Measurements from ENCODE around the gene ME2. TPM values are rescaled to one million over a fixed set of nuclear protein-coding genes. Genes with fewer than 3 reads are reported as not detected.

ME2 gene
- total and polyA plus RNA-seq, 2 of the 8 experiments (the other 6 are each of a cell fraction or from before 2014, with no cell fraction given), result 54.7 to 66.9 TPM

DNA sequence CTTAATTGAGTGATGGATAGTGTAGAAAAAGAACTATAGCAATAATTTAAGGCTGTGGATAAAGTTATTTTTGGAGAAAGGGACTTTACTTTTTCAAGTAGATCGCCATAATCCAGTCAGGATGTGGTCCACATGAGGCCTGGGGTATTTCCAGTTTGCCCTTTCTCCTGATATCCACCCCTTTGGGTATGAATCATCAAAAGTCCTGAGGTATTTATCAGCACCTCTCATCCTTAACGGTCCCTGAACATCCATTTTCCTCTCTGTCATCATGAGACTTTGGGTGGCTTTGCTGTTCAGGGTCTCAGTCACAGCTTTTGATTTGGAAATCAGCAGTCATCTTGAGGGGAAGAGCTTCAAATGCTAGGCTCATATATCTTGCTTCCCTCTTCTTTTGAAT lies 49.6 kb downstream of the ME2 start:
- H3K14ac ChIP-seq (ENCODE audit: insufficient read length), result no peak overlapping the region
- no peak overlapping the region for H3K18ac ChIP-seq (ENCODE audit: extremely low read depth, low read length)
- H3K4me1 ChIP-seq (replicated peaks in 1 of 4; ENCODE audit: control insufficient read depth in 3 of 4, insufficient read depth in 4 of 4, low read length in 3 of 4), result no peaks in the 10 kb centered on the region
- H3K27ac ChIP-seq (ENCODE audit: low read depth, low read length), result no peak overlapping the region
- H4K91ac ChIP-seq (replicated peaks; ENCODE audit: insufficient read length, low read length), result no peak overlapping the region
- no peak overlapping the region for H2BK20ac ChIP-seq (ENCODE audit: low read length)
- no peak overlapping the region for H4K5ac ChIP-seq (ENCODE audit: insufficient read length, low read depth, low read length)
- H3K23ac ChIP-seq (ENCODE audit: insufficient read length), result no peak overlapping the region
- no peaks in the 10 kb centered on the region for H3K79me2 ChIP-seq (ENCODE audit: control insufficient read depth in 1 of 2, insufficient read depth in 2 of 2, low read length in 2 of 2)
- peaks cover 0 to 4% of the 10 kb centered on the region in 2 experiments; a peak in 1 of 4 replicates for H3K9me3 ChIP-seq (ENCODE audit: insufficient read depth in 2 of 2, low read depth in 1 of 2, low read length in 1 of 2)
- ChIA-PET POLR2A (ENCODE audit: partially characterized antibody) (no interaction called here), CTCF (ENCODE audit: partially characterized antibody) (interaction anchor here (0.6 to 0.7 kb wide), 3 partner anchors 24 to 134 kb away, joined by 3 to 4 read pairs (median 4); no protein-coding TSS in a partner anchor)
- no peak overlapping the region for H3K4me2 ChIP-seq (ENCODE audit: insufficient read depth in 1 of 2, low read depth in 2 of 2, low read length in 2 of 2)
- H3K27me3 ChIP-seq (replicated peaks in 1 of 4; ENCODE audit: control insufficient read depth in 3 of 4, extremely low read depth in 1 of 4, insufficient read depth in 3 of 4, low read length in 3 of 4), result no peaks in the 10 kb centered on the region
- no peak overlapping the region for H3K4ac ChIP-seq (replicated peaks; ENCODE audit: insufficient read length, low read depth, low read length)
- no peak overlapping the region for H2BK120ac ChIP-seq (replicated peaks; ENCODE audit: low read depth, low read length)
- no peak overlapping the region for H2BK5ac ChIP-seq (ENCODE audit: low read depth, low read length)
- no peaks in the 10 kb centered on the region for H4K20me1 ChIP-seq (replicated peaks in 1 of 2; ENCODE audit: control insufficient read depth in 1 of 2, insufficient read depth in 2 of 2, low read length in 2 of 2)
- H3K36me3 ChIP-seq (ENCODE audit: control insufficient read depth in 2 of 4, insufficient read depth in 4 of 4, low read length in 3 of 4), result peaks cover 0 to 41% (median 22%) of the 10 kb centered on the region in 4 experiments; a peak in 4 of 8 replicates
- no peak overlapping the region for H2AFZ ChIP-seq (ENCODE audit: low read length)
- FAIRE-seq (no peak), DNase-seq (ENCODE audit: low read depth in 1 of 2, low spot score in 2 of 2) (no peak)
- 91% methylated on average over 2 of the region's 2 CpGs; no CpG with 5 or more reads in 1 of the 2 experiments for WGBS, 2 experiments (ENCODE audit: extremely low coverage in 1 of 2, insufficient coverage in 1 of 2, insufficient read length in 1 of 2, insufficient replicate concordance in 2 of 2, low coverage in 1 of 2, low lambda C conversion rate in 2 of 2, missing lambda C conversion rate in 1 of 2)
- H2BK12ac ChIP-seq (ENCODE audit: low read depth, low read length), result no peak overlapping the region
- no peak overlapping the region for H3K4me3 ChIP-seq (ENCODE audit: extremely low read depth in 1 of 4, insufficient read depth in 2 of 4, low read depth in 3 of 4, low read length in 4 of 4)
- no peak overlapping the region for H2AK5ac ChIP-seq (ENCODE audit: low read depth, low read length)
- no peak overlapping the region for H3K56ac ChIP-seq (replicated peaks; ENCODE audit: insufficient read length, low read depth, low read length)
- no peak overlapping the region for H3K9ac ChIP-seq (replicated peaks in 1 of 4; ENCODE audit: extremely low read depth in 1 of 4, low read depth in 3 of 4, low read length in 3 of 4)
- no peak overlapping the region for H2BK15ac ChIP-seq (ENCODE audit: low read length)
- H3K79me1 ChIP-seq (ENCODE audit: low read depth, low read length), result no peaks in the 10 kb centered on the region
- H4K8ac ChIP-seq (ENCODE audit: extremely low read depth, insufficient read depth, low read length), result no peak overlapping the region
- H3K23me2 ChIP-seq (ENCODE audit: low read depth, low read length), result no peaks in the 10 kb centered on the region
- no peak for TF ChIP-seq BACH1 (IDR thresholded peaks at IDR 0.05; ENCODE audit: low read length)
- no peak for TF ChIP-seq PHF8 (conservative IDR thresholded peaks at IDR 0.05; ENCODE audit: low read depth, low read length)
- no peak for TF ChIP-seq JUND (IDR thresholded peaks at IDR 0.05; ENCODE audit: low read length)
- no peak for TF ChIP-seq CEBPB (IDR thresholded peaks at IDR 0.05; ENCODE audit: low read depth, low read length)
- TF ChIP-seq POLR2AphosphoS5 (IDR thresholded peaks at IDR 0.05; ENCODE audit: low read depth, low read length), result no peak
- no peak for TF ChIP-seq KDM1A (IDR thresholded peaks at IDR 0.05; ENCODE audit: borderline replicate concordance, low read length)
- no peak for TF ChIP-seq RAD21 (IDR thresholded peaks at IDR 0.05 in 1 of 2, conservative IDR thresholded peaks at IDR 0.05 in 1 of 2; ENCODE audit: low read depth in 2 of 2, low read length in 2 of 2)
- TF ChIP-seq YY1 (IDR thresholded peaks at IDR 0.05; ENCODE audit: low read depth, low read length), result no peak
- TF ChIP-seq SIRT6 (IDR thresholded peaks at IDR 0.05; ENCODE audit: low read length), result no peak
- no peak for TF ChIP-seq BRCA1 (IDR thresholded peaks at IDR 0.05; ENCODE audit: low read depth, low read length)
- TF ChIP-seq ATF2 (IDR thresholded peaks at IDR 0.05; ENCODE audit: low read length), result no peak
- no peak for TF ChIP-seq ATF3 (IDR thresholded peaks at IDR 0.05; ENCODE audit: insufficient read depth, low read depth, low read length)
- no peak for TF ChIP-seq SUZ12 (IDR thresholded peaks at IDR 0.05; ENCODE audit: low read length)

Data from H1 (cell line).